Uterus (tissue), 2 donors: ENCODE results near the gene NLGN3.

ENCODE experiments used
- CTCF ChIP-seq, 4 experiments: fragments of 200-600 bp in 2 of 4; fragments of 450-650 bp in 2 of 4; sonication (generic) in 2 of 4; IDR thresholded peaks; one replicate each; pipeline ENCODE4 v1.5.1; 2016 to 2019; ENCODE audit warnings: antibody characterized with exemption in 4 of 4, mild to moderate bottlenecking in 2 of 4, moderate library complexity in 1 of 4
- POLR2A ChIP-seq, 2 donors: fragments of 450-650 bp; IDR thresholded peaks; one replicate each; pipeline ENCODE4 v1.6.1; 2016; ENCODE audit warnings: antibody characterized with exemption in 2 of 2, mild to moderate bottlenecking in 1 of 2, moderate library complexity in 1 of 2

GRCh38 chrX:71169586-71169985 lies 24.9 kb downstream of the NLGN3 start:
- no peak for TF ChIP-seq CTCF (IDR thresholded peaks at IDR 0.05)
- no peak for TF ChIP-seq POLR2A (IDR thresholded peaks at IDR 0.05)
